Esophagus (tissue), 2 donors: ENCODE measurements around the gene PLEKHA8. TPM values are rescaled to one million over a fixed set of nuclear protein-coding genes. Genes with fewer than 3 reads are reported as not detected.

ENCODE experiments used
- H3K27ac ChIP-seq, 2 donors: one replicate each; pipeline ENCODE4 v1.5.1; 2013; ENCODE audit warnings: low read depth in 2 of 2, mild to moderate bottlenecking in 2 of 2, inconsistent platforms in 1 of 2, low read length in 1 of 2, moderate library complexity in 1 of 2
- H3K27me3 ChIP-seq, 2 donors: one replicate each; pipeline ENCODE4 v1.6.1; 2013; ENCODE audit warnings: low read length in 2 of 2, control low read depth in 1 of 2, mild to moderate bottlenecking in 1 of 2; ENCODE audit not compliant: insufficient read depth in 2 of 2, control insufficient read depth in 1 of 2
- H3K36me3 ChIP-seq, 2 donors: one replicate each; pipeline ENCODE4 v1.6.1; 2013; ENCODE audit warnings: low read length in 1 of 2; ENCODE audit not compliant: control insufficient read depth in 2 of 2, insufficient read depth in 2 of 2
- H3K4me1 ChIP-seq, 2 donors: one replicate each; pipeline ENCODE4 v1.6.1; 2013; ENCODE audit warnings: low read length in 1 of 2; ENCODE audit not compliant: control insufficient read depth in 2 of 2, insufficient read depth in 2 of 2
- H3K4me3 ChIP-seq, 2 donors: one replicate each; pipeline ENCODE4 v1.5.1; 2013; ENCODE audit warnings: low read length in 2 of 2, mild to moderate bottlenecking in 2 of 2, low read depth in 1 of 2, moderate library complexity in 1 of 2
- H3K9me3 ChIP-seq, 2 donors: one replicate each; pipeline ENCODE4 v1.6.1; 2013; ENCODE audit warnings: mild to moderate bottlenecking in 2 of 2, low read depth in 1 of 2, low read length in 1 of 2, moderate library complexity in 1 of 2; ENCODE audit not compliant: control insufficient read depth in 2 of 2, insufficient read depth in 1 of 2
- WGBS, 2 donors: extraction: QIAGEN DNeasy Blood & Tissue Kit; methylation state at CpG; one replicate each; pipeline ENCODE4 v1.1.7; 2013; 5-methylcytosine and 5-hydroxymethylcytosine counted together
- polyA plus RNA-seq, 2 donors: library from polyadenylated mRNA; stranded (reverse); fragments of 200-250 nt; gene quantifications; one replicate each; pipeline ENCODE4 v1.2.3, GENCODE V29; 2013
- donor health status: healthy with polysubstance abuse.
- donor health status: Bipolar disorder and iron deficiency.

The PLEKHA8 gene
- polyA plus RNA-seq, 2 donors = 2.3 to 2.7 TPM

GRCh38 chr7:30166155-30166840, 138.1 kb downstream of the PLEKHA8 start:
- no peaks in the 10 kb centered on the region for H3K36me3 ChIP-seq
- no peaks in the 10 kb centered on the region for H3K9me3 ChIP-seq
- H3K27me3 ChIP-seq = no peaks in the 10 kb centered on the region
- no peak overlapping the region for H3K4me3 ChIP-seq
- H3K4me1 ChIP-seq = peaks cover 3 to 7% of the 10 kb centered on the region in 2 donors
- WGBS, 2 donors = 54 to 69% methylated on average over 12 of the region's 12 CpGs
- peak overlapping the region; percentile 64 to 65 for H3K27ac ChIP-seq

DNA sequence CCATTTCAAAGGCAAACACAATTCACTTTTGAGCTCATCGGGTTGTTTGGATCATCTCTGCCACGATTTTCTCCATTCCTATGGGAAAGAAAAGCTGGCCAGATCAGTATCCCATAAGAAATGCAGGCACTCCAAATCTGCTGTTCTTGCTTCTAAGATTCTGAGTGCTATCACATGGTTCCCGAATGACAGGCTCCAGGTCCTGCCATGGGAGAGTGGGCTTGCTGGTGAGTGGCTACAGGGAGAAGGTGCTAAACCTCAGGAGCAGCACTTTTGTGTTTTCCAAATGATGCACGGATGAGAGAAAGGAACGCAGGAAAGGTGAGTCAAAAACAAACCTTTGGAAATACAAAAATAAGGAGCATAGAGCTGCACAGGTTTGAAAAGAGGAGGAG, 138.6 kb downstream of the PLEKHA8 start:
- Histone ChIP-seq H3K4me1 (peaks cover 3 to 7% of the 10 kb centered on the region in 2 donors), H3K27me3 (no peaks in the 10 kb centered on the region), H3K9me3 (no peaks in the 10 kb centered on the region), H3K4me3 (no peak overlapping the region), H3K36me3 (no peaks in the 10 kb centered on the region), H3K27ac (peak overlapping the region; percentile 64 to 65)
- WGBS, 2 donors = 56 to 69% methylated on average over 5 of the region's 5 CpGs

DNA sequence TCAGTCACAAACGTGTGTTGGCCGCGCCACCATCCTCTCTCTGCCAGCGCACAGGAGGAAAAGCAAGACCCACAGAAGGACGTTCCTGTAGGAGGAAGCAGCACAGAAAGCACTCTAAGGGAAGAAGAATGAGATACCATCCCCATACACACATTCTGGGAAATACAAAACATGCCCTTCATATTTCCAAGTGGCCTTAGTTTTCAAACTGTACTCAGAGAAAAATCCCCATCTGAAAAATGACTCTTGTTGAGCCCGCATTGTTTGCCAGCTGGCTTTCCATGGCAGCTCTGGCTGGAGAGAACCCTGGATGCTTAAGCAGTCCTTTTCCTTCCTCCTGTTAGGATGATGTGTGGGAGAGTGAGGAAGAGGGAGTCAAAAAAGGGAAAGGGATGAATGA, 139.7 kb downstream of the PLEKHA8 start:
- no peaks in the 10 kb centered on the region for H3K36me3 ChIP-seq

DNA sequence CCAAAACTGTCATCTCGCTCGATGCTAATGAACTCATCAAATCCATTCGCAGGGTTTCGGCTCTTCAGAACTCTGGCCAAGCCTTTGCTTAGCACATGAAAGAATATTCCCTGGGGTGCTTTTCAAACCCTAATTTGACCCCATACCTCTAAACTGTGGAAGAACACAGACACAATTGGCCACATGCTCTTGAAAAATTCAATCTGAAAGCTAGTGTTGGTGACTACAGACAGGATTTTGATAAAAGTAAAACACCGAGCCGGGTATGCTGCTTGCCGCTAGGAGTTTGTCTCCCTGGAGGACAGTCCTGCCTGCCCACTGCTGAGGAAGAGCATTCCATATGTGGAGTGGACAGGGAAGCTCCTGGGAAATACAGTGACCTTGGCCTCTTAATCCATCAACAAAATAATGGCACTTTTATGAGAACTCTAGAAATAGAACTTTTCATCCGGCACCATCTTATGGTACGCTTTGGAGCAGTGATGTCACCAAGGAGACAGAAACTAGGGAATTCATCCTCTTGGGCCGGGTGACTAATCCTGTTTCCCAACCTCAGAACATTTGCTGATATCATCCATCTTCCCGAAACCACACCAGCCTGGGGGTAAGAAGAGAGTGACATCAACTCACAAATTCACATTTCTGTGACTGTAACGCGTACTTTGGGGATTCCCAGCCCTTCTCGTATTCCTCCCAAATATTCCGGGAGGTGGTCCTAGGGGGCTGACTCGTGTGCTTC, 140.8 kb downstream of the PLEKHA8 start:
- 42 to 59% methylated on average over 16 of the region's 16 CpGs for WGBS, 2 donors
- Histone ChIP-seq H3K4me3 (no peak overlapping the region), H3K36me3 (no peaks in the 10 kb centered on the region), H3K4me1 (peaks cover 6 to 13% of the 10 kb centered on the region in 2 donors), H3K27me3 (no peaks in the 10 kb centered on the region), H3K9me3 (no peaks in the 10 kb centered on the region), H3K27ac (no peak overlapping the region)

More for the DNA sequence above, 139.7 kb downstream of the PLEKHA8 start:
- no peak overlapping the region for H3K27ac ChIP-seq
- WGBS, 2 donors = 86% methylated on average over 6 of the region's 6 CpGs
- peaks cover 3 to 7% of the 10 kb centered on the region in 2 donors for H3K4me1 ChIP-seq
- no peak overlapping the region for H3K4me3 ChIP-seq
- H3K27me3 ChIP-seq = no peaks in the 10 kb centered on the region
- no peaks in the 10 kb centered on the region for H3K9me3 ChIP-seq

DNA sequence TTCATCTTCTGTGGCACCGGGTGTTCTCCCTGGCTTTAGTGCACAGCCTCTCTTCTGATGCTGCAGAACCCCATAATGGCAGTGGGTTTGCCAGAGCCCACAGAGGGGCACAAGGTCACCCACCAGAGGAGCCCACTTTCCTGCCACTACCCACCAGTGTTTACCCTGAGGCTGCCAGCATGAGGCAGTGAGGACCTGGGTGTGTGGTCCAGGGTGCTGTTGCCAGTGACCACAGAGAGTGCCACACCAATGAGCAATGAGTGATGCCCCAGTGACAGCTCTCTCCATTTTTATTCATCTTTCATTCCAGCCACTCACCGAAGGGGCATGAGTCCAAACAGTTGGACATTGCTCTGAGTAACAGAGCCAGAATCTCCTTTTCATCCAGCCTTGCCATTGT, 141.4 kb downstream of the PLEKHA8 start:
- no peaks in the 10 kb centered on the region for H3K36me3 ChIP-seq
- H3K4me1 ChIP-seq = peaks cover 6 to 13% of the 10 kb centered on the region in 2 donors
- WGBS, 2 donors = 65 to 80% methylated on average over 2 of the region's 2 CpGs
- no peaks in the 10 kb centered on the region for H3K9me3 ChIP-seq
- H3K4me3 ChIP-seq = no peak overlapping the region
- H3K27ac ChIP-seq = no peak overlapping the region
- no peaks in the 10 kb centered on the region for H3K27me3 ChIP-seq

DNA sequence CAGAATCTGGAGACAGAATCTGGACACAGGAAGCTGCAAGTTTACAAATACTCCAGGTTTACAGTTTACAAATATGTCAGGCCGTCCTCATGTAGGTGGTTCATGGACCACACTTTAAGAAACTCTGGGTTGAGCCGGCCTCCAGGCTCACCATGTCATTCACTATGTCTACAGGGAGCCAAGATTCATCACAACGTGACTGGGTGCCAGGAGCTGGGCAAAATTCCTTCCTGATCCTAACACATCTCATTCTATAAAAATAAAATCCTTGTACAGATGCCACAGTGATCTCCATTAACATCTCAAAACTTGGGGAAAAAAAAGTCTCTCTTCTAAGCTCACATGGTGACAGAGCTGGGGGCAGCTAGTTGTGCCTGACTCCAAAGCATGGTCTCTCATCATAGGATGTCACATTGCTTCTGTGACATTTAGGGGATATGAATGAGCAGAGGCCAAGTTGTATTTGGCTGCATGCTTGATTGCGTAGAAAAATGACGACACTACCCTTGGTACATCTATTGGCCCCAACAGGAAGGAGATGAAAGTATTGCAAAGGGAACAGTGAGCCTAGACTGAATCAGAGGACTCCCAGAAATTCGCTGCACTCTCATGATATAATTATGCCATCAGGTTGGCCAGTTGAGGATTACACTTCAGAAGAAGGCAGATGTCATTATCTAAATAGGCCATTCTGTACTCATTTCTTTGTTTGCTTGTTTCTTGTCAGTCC, 142.4 kb downstream of the PLEKHA8 start:
- no peak overlapping the region for H3K27ac ChIP-seq
- no peaks in the 10 kb centered on the region for H3K36me3 ChIP-seq
- WGBS, 2 donors = 70 to 71% methylated on average over 6 of the region's 6 CpGs
- H3K4me1 ChIP-seq = peaks cover 6 to 13% of the 10 kb centered on the region in 2 donors
- H3K9me3 ChIP-seq = no peaks in the 10 kb centered on the region
- H3K4me3 ChIP-seq = no peak overlapping the region
- no peaks in the 10 kb centered on the region for H3K27me3 ChIP-seq

DNA sequence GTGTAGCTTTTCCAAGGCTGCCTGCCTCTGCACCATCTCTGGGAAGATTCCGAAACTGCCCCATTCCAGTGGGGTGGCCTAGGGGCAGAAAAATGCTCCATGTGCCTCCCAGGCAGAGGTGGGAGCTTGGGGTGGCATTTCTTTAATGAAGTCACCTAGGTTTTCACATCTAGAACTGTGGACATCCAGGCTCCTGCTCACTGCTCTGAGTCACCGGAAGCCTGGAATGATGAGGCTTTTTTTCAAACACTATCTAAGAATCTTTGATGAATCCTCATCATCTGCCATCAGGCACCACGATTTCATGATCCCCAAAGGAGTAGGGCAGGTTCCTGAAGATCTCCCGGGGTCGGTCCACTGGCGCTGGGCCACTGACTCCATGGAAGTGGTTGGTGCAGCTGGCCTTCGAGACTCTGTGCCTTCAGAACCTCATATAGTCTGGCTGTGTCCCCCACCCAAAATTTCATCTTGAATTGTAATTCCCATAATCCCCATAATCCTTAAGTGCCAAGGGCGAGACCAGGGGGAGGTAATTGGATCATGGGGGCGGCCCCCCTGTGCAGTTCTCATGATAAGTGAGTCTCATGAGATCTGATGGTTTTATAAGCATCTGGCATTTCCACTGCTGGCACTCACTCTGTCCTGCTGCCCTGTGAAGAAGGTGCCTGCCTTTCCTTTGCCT, 143.7 kb downstream of the PLEKHA8 start:
- 59 to 74% methylated on average over 9 of the region's 9 CpGs for WGBS, 2 donors
- Histone ChIP-seq H3K9me3 (no peaks in the 10 kb centered on the region), H3K4me3 (no peak overlapping the region), H3K36me3 (no peaks in the 10 kb centered on the region), H3K27me3 (no peaks in the 10 kb centered on the region), H3K27ac (peak overlapping the region; percentile 33 to 63), H3K4me1 (peaks cover 3 to 11% of the 10 kb centered on the region in 2 donors)

DNA sequence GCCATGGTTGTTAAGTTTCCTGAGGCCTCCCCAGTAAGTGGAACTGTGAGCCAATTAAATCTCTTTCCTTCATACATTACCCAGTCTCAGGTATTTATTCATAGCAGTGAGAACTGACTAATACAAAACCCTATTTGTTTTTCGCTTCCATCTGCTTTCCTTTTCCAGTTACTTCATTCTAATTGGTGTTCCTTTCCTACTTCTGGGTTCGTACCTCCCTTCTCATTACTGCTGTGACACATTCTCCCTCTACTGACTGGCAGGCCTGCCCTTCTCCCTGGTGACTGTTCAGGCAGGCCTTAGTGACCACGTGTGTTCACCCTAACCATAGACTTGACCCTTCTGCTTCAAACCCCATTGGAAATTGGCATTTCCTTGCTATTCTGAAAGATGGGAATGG, 144.2 kb downstream of the PLEKHA8 start:
- H3K27ac ChIP-seq = peak overlapping the region; percentile 63 to 78
- no peaks in the 10 kb centered on the region for H3K36me3 ChIP-seq
- no peak overlapping the region for H3K4me3 ChIP-seq
- WGBS, 2 donors = 39 to 58% methylated on average over 3 of the region's 3 CpGs
- peaks cover 3 to 11% of the 10 kb centered on the region in 2 donors for H3K4me1 ChIP-seq
- H3K27me3 ChIP-seq = no peaks in the 10 kb centered on the region
- no peaks in the 10 kb centered on the region for H3K9me3 ChIP-seq
